IMR-90 (cell line): ENCODE data around the gene ABHD16A. TPM values are rescaled to one million over a fixed set of nuclear protein-coding genes. Genes with fewer than 3 reads are reported as not detected.

Experiments used
- ATAC-seq: fragments of 200-7000 bp; cut with Tn5 transposase; 2 replicates; pipeline ENCODE4 v1.9.1; 2020; ENCODE audit warnings: low read depth, mild to moderate bottlenecking, moderate library complexity
- BruUV-seq: library from RNA; stranded (reverse); fragments of 400-500 nt; replicated peaks from 2 replicates; lab custom pipeline; 2021; lab: Mats Ljungman, UMichigan
- CTCF ChIA-PET: fragments of 300-600 bp; formaldehyde crosslinking; extraction: SDS; loops from one replicate; lab custom pipeline; 2021; ENCODE audit warnings: antibody characterized with exemption; lab: Yijun Ruan, JAX
- POLR2A ChIA-PET: fragments of 300-600 bp; sonication (Branson Sonifier 250); formaldehyde crosslinking; loops from one replicate; lab custom pipeline; 2022; ENCODE audit warnings: antibody characterized with exemption; ENCODE audit not compliant: unreplicated experiment; lab: Charles Lee
- DNase-seq: peaks from one replicate; pipeline ENCODE4 v3.0.0; 2013
- H2AFZ ChIP-seq: replicated peaks from 2 replicates; pipeline ENCODE3; 2013; ENCODE audit warnings: low read length, mild to moderate bottlenecking; ENCODE audit not compliant: poor library complexity
- H2AK5ac ChIP-seq: 2 replicates; pipeline ENCODE4 v1.6.1; 2013; ENCODE audit warnings: low read depth, low read length, inconsistent platforms
- H2AK9ac ChIP-seq: replicated peaks from 2 replicates; pipeline ENCODE3; 2013; ENCODE audit warnings: mild to moderate bottlenecking, low read depth, low read length, moderate library complexity; ENCODE audit not compliant: poor library complexity
- H2BK120ac ChIP-seq: 2 replicates; pipeline ENCODE4 v1.6.1; 2013; ENCODE audit warnings: low read depth, low read length, inconsistent platforms
- H2BK15ac ChIP-seq: 3 replicates; pipeline ENCODE4 v1.6.1; 2013; ENCODE audit warnings: low read depth, low read length, inconsistent platforms
- H2BK20ac ChIP-seq: 2 replicates; pipeline ENCODE4 v1.6.1; 2013; ENCODE audit warnings: low read depth, mild to moderate bottlenecking, inconsistent platforms, low read length, moderate library complexity
- H2BK5ac ChIP-seq: 2 replicates; pipeline ENCODE4 v1.6.1; 2013; ENCODE audit warnings: mild to moderate bottlenecking, low read depth, low read length, inconsistent platforms; ENCODE audit not compliant: poor library complexity, severe bottlenecking
- H3K14ac ChIP-seq: replicated peaks from 2 replicates; pipeline ENCODE4 v1.6.1; 2013; ENCODE audit warnings: low read depth, low read length, inconsistent platforms
- H3K18ac ChIP-seq: 2 replicates; pipeline ENCODE4 v1.6.1; 2013; ENCODE audit warnings: low read depth, low read length, control low read depth
- H3K23ac ChIP-seq: 2 replicates; pipeline ENCODE4 v1.6.1; 2013; ENCODE audit warnings: low read depth, low read length, inconsistent platforms
- H3K27ac ChIP-seq: 2 replicates; pipeline ENCODE4 v1.5.1; 2013; ENCODE audit warnings: mild to moderate bottlenecking, control low read depth, low read length; ENCODE audit not compliant: insufficient read depth
- H3K27me3 ChIP-seq: 2 replicates; pipeline ENCODE4 v1.6.1; 2013; ENCODE audit warnings: low read length; ENCODE audit not compliant: control insufficient read depth, insufficient read depth
- H3K36me3 ChIP-seq: 2 replicates; pipeline ENCODE4 v1.6.1; 2013; ENCODE audit warnings: low read length, mixed read lengths; ENCODE audit not compliant: control insufficient read depth, insufficient read depth
- H3K4ac ChIP-seq: 2 replicates; pipeline ENCODE4 v1.6.1; 2013; ENCODE audit warnings: low read depth, low read length, inconsistent platforms
- H3K4me1 ChIP-seq: 2 replicates; pipeline ENCODE4 v1.6.1; 2013; ENCODE audit warnings: low read length, mixed read lengths; ENCODE audit not compliant: control insufficient read depth, insufficient read depth
- H3K4me2 ChIP-seq: 2 replicates; pipeline ENCODE4 v1.6.1; 2013; ENCODE audit warnings: low read depth, mild to moderate bottlenecking, control low read depth, low read length, moderate library complexity
- H3K4me3 ChIP-seq: 2 replicates; pipeline ENCODE4 v1.5.1; 2013; ENCODE audit warnings: low read depth, mild to moderate bottlenecking, control low read depth, low read length, moderate library complexity; ENCODE audit not compliant: insufficient read depth
- H3K56ac ChIP-seq: 2 replicates; pipeline ENCODE4 v1.6.1; 2013; ENCODE audit warnings: low read length, inconsistent platforms; ENCODE audit not compliant: insufficient read depth; ENCODE audit errors: extremely low read depth
- H3K79me1 ChIP-seq, 2 experiments: 2 replicates each; pipeline ENCODE4 v1.6.1; 2013; ENCODE audit warnings: low read length in 2 of 2, inconsistent platforms in 1 of 2, low read depth in 1 of 2
- H3K9ac ChIP-seq: 2 replicates; pipeline ENCODE4 v1.6.1; 2013; ENCODE audit warnings: low read depth, low read length, control low read depth
- H3K9me1 ChIP-seq: 2 replicates; pipeline ENCODE4 v1.6.1; 2013; ENCODE audit warnings: low read length, inconsistent platforms; ENCODE audit not compliant: insufficient read depth
- H3K9me3 ChIP-seq: 2 replicates; pipeline ENCODE4 v1.6.1; 2013; ENCODE audit warnings: low read length; ENCODE audit not compliant: control insufficient read depth, insufficient read depth
- H4K20me1 ChIP-seq: 2 replicates; pipeline ENCODE4 v1.6.1; 2013; ENCODE audit warnings: low read length, inconsistent platforms; ENCODE audit not compliant: insufficient read depth
- H4K5ac ChIP-seq: 2 replicates; pipeline ENCODE4 v1.6.1; 2013; ENCODE audit warnings: mild to moderate bottlenecking, low read depth, low read length, control low read depth
- H4K8ac ChIP-seq, 2 experiments: 2 replicates each; pipeline ENCODE4 v1.6.1; 2013; ENCODE audit warnings: low read depth in 2 of 2, low read length in 2 of 2, control low read depth in 1 of 2, inconsistent platforms in 1 of 2
- H4K91ac ChIP-seq: 2 replicates; pipeline ENCODE4 v1.6.1; 2013; ENCODE audit warnings: low read depth, low read length, inconsistent platforms; ENCODE audit not compliant: insufficient read depth
- BHLHE40 ChIP-seq: fragments of 150-350 bp; IDR thresholded peaks from 2 replicates; pipeline ENCODE4 v1.6.1; 2016; ENCODE audit warnings: mild to moderate bottlenecking, low read depth, low read length
- CEBPB ChIP-seq: IDR thresholded peaks from 2 replicates; pipeline ENCODE4 v1.6.1; 2012; ENCODE audit warnings: low read depth, low read length, improper control_type of control experiment
- CHD1 ChIP-seq: IDR thresholded peaks from 2 replicates; pipeline ENCODE4 v1.6.1; 2012; ENCODE audit warnings: low read depth, low read length, improper control_type of control experiment
- ELK1 ChIP-seq: fragments of 150-350 bp; IDR thresholded peaks from 2 replicates; pipeline ENCODE4 v1.6.1; 2016; ENCODE audit warnings: low read depth, mild to moderate bottlenecking, low read length, moderate library complexity, borderline replicate concordance
- FOS ChIP-seq: fragments of 150-350 bp; IDR thresholded peaks from 2 replicates; pipeline ENCODE4 v1.6.1; 2016; ENCODE audit warnings: low read depth, low read length
- MAFK ChIP-seq: IDR thresholded peaks from 2 replicates; pipeline ENCODE4 v1.6.1; 2012; ENCODE audit warnings: low read depth, low read length, improper control_type of control experiment
- MAZ ChIP-seq: IDR thresholded peaks from 2 replicates; pipeline ENCODE4 v1.6.1; 2012; ENCODE audit warnings: low read depth, mild to moderate bottlenecking, low read length, improper control_type of control experiment, moderate library complexity, borderline replicate concordance
- MXI1 ChIP-seq: IDR thresholded peaks from 2 replicates; pipeline ENCODE4 v1.6.1; 2012; ENCODE audit warnings: low read depth, mild to moderate bottlenecking, low read length, moderate library complexity, borderline replicate concordance
- NFE2L2 ChIP-seq: fragments of 150-350 bp; IDR thresholded peaks from 2 replicates; pipeline ENCODE4 v1.6.1; 2016; ENCODE audit warnings: low read depth, mild to moderate bottlenecking, low read length
- POLR2A ChIP-seq: IDR thresholded peaks from 2 replicates; pipeline ENCODE4 v1.6.1; 2012; ENCODE audit warnings: mild to moderate bottlenecking, low read depth, low read length
- RAD21 ChIP-seq: IDR thresholded peaks from 2 replicates; pipeline ENCODE4 v1.6.1; 2012; ENCODE audit warnings: low read length, improper control_type of control experiment
- RCOR1 ChIP-seq: IDR thresholded peaks from 2 replicates; pipeline ENCODE4 v1.6.1; 2012; ENCODE audit warnings: mild to moderate bottlenecking, low read length, improper control_type of control experiment; ENCODE audit not compliant: insufficient replicate concordance
- RFX5 ChIP-seq: IDR thresholded peaks from 2 replicates; pipeline ENCODE4 v1.8.0; 2012; ENCODE audit warnings: low read depth, mild to moderate bottlenecking, low read length, moderate library complexity
- USF2 ChIP-seq: fragments of 150-350 bp; IDR thresholded peaks from 2 replicates; pipeline ENCODE4 v1.6.1; 2017; ENCODE audit warnings: mild to moderate bottlenecking, antibody characterized with exemption, low read length, low read depth
- WGBS, 2 experiments: methylation state at CpG; one replicate each; pipeline versions ENCODE4 v1.1.5 to v1.1.7; 2013; ENCODE audit warnings: missing lambda C conversion rate in 2 of 2; ENCODE audit not compliant: insufficient read length in 1 of 2; ENCODE audit errors: extremely low coverage in 2 of 2; 5-methylcytosine and 5-hydroxymethylcytosine counted together
- dilution Hi-C: fragments of 300-500 bp; cut with HindIII; formaldehyde crosslinking; loops from one replicate; pipeline ENCODE4 v1.14.3; 2018; ENCODE audit warnings: low sequenced_read_pairs; ENCODE audit not compliant: unreplicated experiment
- in situ Hi-C: fragments of 300-500 bp; cut with MboI; formaldehyde crosslinking; loops from 3 replicates; pipeline ENCODE4 v1.14.3; 2019; ENCODE audit warnings: low sequenced_read_pairs, inconsistent platforms, mixed read lengths
- intact Hi-C: fragments of 100-400 bp; cut with micrococcal nuclease; formaldehyde crosslinking; loops from 2 replicates; pipeline ENCODE4 v1.10.0; 2022
- polyA plus RNA-seq, 3 experiments: library from polyadenylated mRNA; depleted of rRNA; stranded (reverse); fragments of >200 nt; gene quantifications; 2 replicates each; pipeline ENCODE4 v1.2.3, GENCODE V29; 2012; ENCODE audit warnings: low replicate concordance in 1 of 3
- total RNA-seq: library from RNA; depleted of rRNA; stranded (reverse); fragments of >200 nt; gene quantifications from 2 replicates; pipeline ENCODE4 v1.2.3, GENCODE V29; 2012

The ABHD16A gene
- total and polyA plus RNA-seq, 2 of the 4 experiments (the other 2 are of a cell fraction), result 31.5 to 35.1 TPM

GRCh38 chr6:31643818-31644454 lies 59.2 kb downstream of the ABHD16A start:
- POLR2A ChIA-PET, result no interaction called here
- BruUV-seq, result no TSS peak
- ATAC-seq, result no peak

More at GRCh38 chr6:31643818-31644454, 59.2 kb downstream of the ABHD16A start:
- Histone ChIP-seq H4K5ac (no peak overlapping the region), H3K9ac (no peak overlapping the region), H2BK5ac (no peak overlapping the region), H2AFZ (no peak overlapping the region), H3K36me3 (peaks cover 83% of the 10 kb centered on the region), H3K14ac (no peak overlapping the region), H2BK15ac (no peak overlapping the region), H3K56ac (no peak overlapping the region), H4K8ac (no peak overlapping the region), H2BK20ac (no peak overlapping the region), H2AK9ac (no peak overlapping the region), H2AK5ac (no peak overlapping the region), H3K27ac (no peak overlapping the region), H4K91ac (no peak overlapping the region), H3K4ac (no peak overlapping the region), H3K4me1 (no peaks in the 10 kb centered on the region; the same call in 1 of the 2 replicates), H3K4me2 (no peak overlapping the region), H3K4me3 (no peak overlapping the region), H3K27me3 (no peaks in the 10 kb centered on the region), H3K9me1 (0 out of 2 replicates have a peak, but pooled peaks cover 3% of the 10 kb centered on the region), H3K9me3 (no peaks in the 10 kb centered on the region), H4K20me1 (peaks cover 5% of the 10 kb centered on the region; the same call in 1 of the 2 replicates), H3K23ac (no peak overlapping the region), H2BK120ac (no peak overlapping the region), H3K18ac (no peak overlapping the region), H3K79me1 (peaks cover 10 to 19% of the 10 kb centered on the region in 2 experiments; a peak in 3 of 4 replicates)
- intact Hi-C loops, result no loop called here
- no peak for DNase-seq
- dilution Hi-C loops, result no loop called here
- WGBS, 2 experiments, result 83% methylated on average over 1 of the region's 17 CpGs; no CpG with 5 or more reads in 1 of the 2 experiments
- CTCF ChIA-PET, result no interaction called here
- no peak for TF ChIP-seq BHLHE40
- no peak for TF ChIP-seq POLR2A
- TF ChIP-seq CHD1, result no peak
- no peak for TF ChIP-seq NFE2L2
- TF ChIP-seq USF2, result no peak
- no peak for TF ChIP-seq ELK1
- TF ChIP-seq CEBPB, result no peak
- no peak for TF ChIP-seq MAZ
- TF ChIP-seq MXI1, result no peak
- TF ChIP-seq RCOR1, result no peak
- no peak for TF ChIP-seq MAFK
- no peak for TF ChIP-seq FOS
- no peak for TF ChIP-seq RAD21
- no peak for TF ChIP-seq RFX5
- in situ Hi-C loops, result no loop called here
